SK-N-SH (cell line): ENCODE results near the gene LEKR1. TPM values are rescaled to one million over a fixed set of nuclear protein-coding genes. Genes with fewer than 3 reads are reported as not detected.

Experiments used
- CTCF ChIA-PET: fragments of 300-600, 350-600 bp; formaldehyde crosslinking; extraction: SDS; loops from one replicate; lab custom pipeline; 2021; lab: Yijun Ruan, JAX
- POLR2A ChIA-PET: fragments of 350-600 bp; sonication (Branson Sonifier 250); formaldehyde crosslinking; extraction: SDS; loops from one replicate; lab custom pipeline; 2020; ENCODE audit warnings: antibody characterized with exemption, inconsistent platforms; lab: Yijun Ruan, JAX
- DNase-seq: peaks from one replicate; pipeline ENCODE4 v3.0.0; 2012
- H2AFZ ChIP-seq: fragments of 200-600 bp; sonication (generic); 2 replicates; pipeline ENCODE4 v1.8.1; 2016; ENCODE audit warnings: antibody characterized with exemption, mild to moderate bottlenecking, low read depth
- H3F3A ChIP-seq: fragments of 200-600 bp; sonication (generic); replicated peaks from 2 replicates; pipeline ENCODE3; 2016; ENCODE audit warnings: antibody characterized with exemption, mild to moderate bottlenecking; ENCODE audit not compliant: insufficient read depth
- H3K27ac ChIP-seq, 2 experiments: fragments of 200-500 bp in 1 of 2; fragments of 200-600 bp in 1 of 2; sonication (Bioruptor generic) in 1 of 2; sonication (generic), shearing (Covaris generic) in 1 of 2; 2 replicates each; pipeline versions ENCODE4 v1.5.1 to v1.6.1; 2014 to 2016; ENCODE audit warnings: low read depth in 2 of 2, inconsistent platforms in 1 of 2, low read length in 1 of 2, mild to moderate bottlenecking in 1 of 2, mixed read lengths in 1 of 2
- H3K27me3 ChIP-seq: fragments of 200-600 bp; sonication (generic), shearing (Covaris generic); 2 replicates; pipeline ENCODE4 v1.6.1; 2016; ENCODE audit warnings: mixed run types; ENCODE audit not compliant: insufficient read depth
- H3K36me3 ChIP-seq, 2 experiments: fragments of 200-500 bp in 1 of 2; fragments of 200-600 bp in 1 of 2; sonication (Bioruptor generic) in 1 of 2; sonication (generic) in 1 of 2; replicated peaks in 1 of 2; 2 replicates each; pipeline versions ENCODE3 to v1.5.1; 2014 to 2016; ENCODE audit warnings: low read length in 1 of 2, mild to moderate bottlenecking in 1 of 2; ENCODE audit not compliant: insufficient read depth in 2 of 2, control insufficient read depth in 1 of 2
- H3K4me1 ChIP-seq, 2 experiments: fragments of 200-500 bp in 1 of 2; fragments of 200-600 bp in 1 of 2; sonication (Bioruptor generic) in 1 of 2; sonication (generic), shearing (Covaris generic) in 1 of 2; 2 replicates each; pipeline versions ENCODE4 v1.5.1 to v1.6.1; 2014 to 2016; ENCODE audit warnings: low read depth in 1 of 2, low read length in 1 of 2, mixed run types in 1 of 2; ENCODE audit not compliant: insufficient read depth in 2 of 2, control insufficient read depth in 1 of 2
- H3K4me2 ChIP-seq: fragments of 200-600 bp; sonication (generic), shearing (Covaris generic); 2 replicates; pipeline ENCODE4 v1.6.1; 2017; ENCODE audit warnings: mixed run types
- H3K4me3 ChIP-seq, 2 experiments: fragments of 200-500 bp in 1 of 2; fragments of 200-600 bp in 1 of 2; sonication (Bioruptor generic) in 1 of 2; sonication (generic), shearing (Covaris generic) in 1 of 2; 2 replicates each; pipeline versions ENCODE4 v1.5.1 to v1.8.1; 2014 to 2016; ENCODE audit warnings: low read depth in 2 of 2, inconsistent platforms in 1 of 2, low read length in 1 of 2, mild to moderate bottlenecking in 1 of 2, mixed read lengths in 1 of 2, moderate library complexity in 1 of 2
- H3K79me2 ChIP-seq: fragments of 200-600 bp; sonication (generic); 2 replicates; pipeline ENCODE4 v1.8.1; 2017; ENCODE audit warnings: mild to moderate bottlenecking; ENCODE audit not compliant: insufficient read depth
- H3K9ac ChIP-seq: fragments of 200-600 bp; sonication (generic); 2 replicates; pipeline ENCODE4 v1.6.1; 2017; ENCODE audit warnings: mixed run types
- H3K9me2 ChIP-seq: fragments of 200-600 bp; sonication (generic); 2 replicates; pipeline ENCODE4 v1.6.1; 2017; ENCODE audit warnings: mixed run types
- H3K9me3 ChIP-seq: fragments of 200-600 bp; sonication (generic); 2 replicates; pipeline ENCODE4 v1.6.1; 2017; ENCODE audit warnings: mixed run types, mild to moderate bottlenecking, moderate library complexity
- H4K20me1 ChIP-seq: fragments of 200-600 bp; sonication (generic); 2 replicates; pipeline ENCODE4 v1.6.1; 2017; ENCODE audit warnings: mild to moderate bottlenecking, mixed run types; ENCODE audit not compliant: insufficient read depth
- CTCF ChIP-seq: fragments of 200-600 bp; sonication (generic); IDR thresholded peaks from 2 replicates; pipeline ENCODE4 v1.6.1; 2017; ENCODE audit warnings: antibody characterized with exemption, mild to moderate bottlenecking, moderate library complexity
- FOSL2 ChIP-seq: IDR thresholded peaks from 2 replicates; pipeline ENCODE4 v1.4.0; 2012; ENCODE audit warnings: low read depth, mild to moderate bottlenecking, moderate library complexity, borderline replicate concordance
- FOXJ3 ChIP-seq: sonication (generic); formaldehyde crosslinking; IDR thresholded peaks from 2 replicates; pipeline ENCODE4 v1.5.1; 2020; ENCODE audit warnings: mild to moderate bottlenecking, missing genetic modification reagents
- FOXM1 ChIP-seq: IDR thresholded peaks from 2 replicates; pipeline ENCODE4 v1.4.0; 2012; ENCODE audit warnings: low read depth, mild to moderate bottlenecking
- GABPA ChIP-seq: IDR thresholded peaks from 2 replicates; pipeline ENCODE4 v1.4.0; 2012; ENCODE audit warnings: low read depth, mild to moderate bottlenecking
- GATA2 ChIP-seq: sonication (generic); formaldehyde crosslinking; IDR thresholded peaks from 2 replicates; pipeline ENCODE4 v1.5.0; 2020; ENCODE audit warnings: mild to moderate bottlenecking, missing genetic modification reagents
- MEF2A ChIP-seq: IDR thresholded peaks from 2 replicates; pipeline ENCODE4 v1.4.0; 2012; ENCODE audit warnings: low read depth, borderline replicate concordance
- NRF1 ChIP-seq: IDR thresholded peaks from 2 replicates; pipeline ENCODE4 v1.6.1; 2012; ENCODE audit warnings: low read depth, mild to moderate bottlenecking, low read length
- POLR2AphosphoS5 ChIP-seq: IDR thresholded peaks from 2 replicates; pipeline ENCODE4 v1.6.1; 2012; ENCODE audit warnings: low read depth, low read length
- RAD21 ChIP-seq: IDR thresholded peaks from 2 replicates; pipeline ENCODE4 v1.6.1; 2012; ENCODE audit warnings: mild to moderate bottlenecking, low read length
- RFX5 ChIP-seq: IDR thresholded peaks from 2 replicates; pipeline ENCODE4 v1.6.1; 2012; ENCODE audit warnings: mild to moderate bottlenecking, improper control_type of control experiment, low read length
- RXRA ChIP-seq: IDR thresholded peaks from 2 replicates; pipeline ENCODE4 v1.4.0; 2012; ENCODE audit warnings: low read depth, mild to moderate bottlenecking, borderline replicate concordance
- SIN3A ChIP-seq: IDR thresholded peaks from 2 replicates; pipeline ENCODE4 v1.6.1; 2012; ENCODE audit warnings: low read depth, mild to moderate bottlenecking, low read length, moderate library complexity, borderline replicate concordance
- USF1 ChIP-seq: IDR thresholded peaks from 2 replicates; pipeline ENCODE4 v1.4.0; 2012; ENCODE audit warnings: low read depth, borderline replicate concordance
- USF2 ChIP-seq: fragments of 150-350 bp; IDR thresholded peaks from 2 replicates; pipeline ENCODE4 v1.6.1; 2017; ENCODE audit warnings: antibody characterized with exemption, low read length, low read depth, borderline replicate concordance
- whole genome bisulfite sequencing: methylation state at CpG from one replicate; pipeline ENCODE4 v1.1.6; 2017; ENCODE audit warnings: low lambda C conversion rate; 5-methylcytosine and 5-hydroxymethylcytosine counted together
- polyA plus RNA-seq, 3 experiments: library from polyadenylated mRNA; depleted of rRNA; stranded (reverse); fragments of >200 nt; gene quantifications; 2 replicates each; pipeline ENCODE4 v1.2.3, GENCODE V29; 2012
- TF ChIP-seq, protein P1 (sequence below): IDR thresholded peaks from 2 replicates; pipeline ENCODE4 v1.6.1; 2012; ENCODE audit warnings: mild to moderate bottlenecking, low read depth, low read length, moderate library complexity

LEKR1 gene
- polyA plus RNA-seq, 1 of the 3 experiments (the other 2 are of a cell fraction), result 0.30 TPM

- ChIA-PET POLR2A (no interaction called here), CTCF (no interaction called here)
- Histone ChIP-seq H3K27ac (no peak overlapping the region), H3K27me3 (no peaks in the 10 kb centered on the region; the same call in 1 of the 2 replicates), H3K9me2 (no peaks in the 10 kb centered on the region), H3K79me2 (no peaks in the 10 kb centered on the region), H3F3A (no peaks in the 10 kb centered on the region), H3K9ac (no peak overlapping the region), H3K9me3 (no peaks in the 10 kb centered on the region), H3K4me3 (no peak overlapping the region), H3K4me2 (no peak overlapping the region), H3K36me3 (no peaks in the 10 kb centered on the region), H2AFZ (no peak overlapping the region), H4K20me1 (no peaks in the 10 kb centered on the region), H3K4me1 (no peaks in the 10 kb centered on the region)
- no peak for DNase-seq
- no peak for TF ChIP-seq FOXM1
Measured at GRCh38 chr3:157040456-157040855, 214.3 kb downstream of the LEKR1 start.

DNA sequence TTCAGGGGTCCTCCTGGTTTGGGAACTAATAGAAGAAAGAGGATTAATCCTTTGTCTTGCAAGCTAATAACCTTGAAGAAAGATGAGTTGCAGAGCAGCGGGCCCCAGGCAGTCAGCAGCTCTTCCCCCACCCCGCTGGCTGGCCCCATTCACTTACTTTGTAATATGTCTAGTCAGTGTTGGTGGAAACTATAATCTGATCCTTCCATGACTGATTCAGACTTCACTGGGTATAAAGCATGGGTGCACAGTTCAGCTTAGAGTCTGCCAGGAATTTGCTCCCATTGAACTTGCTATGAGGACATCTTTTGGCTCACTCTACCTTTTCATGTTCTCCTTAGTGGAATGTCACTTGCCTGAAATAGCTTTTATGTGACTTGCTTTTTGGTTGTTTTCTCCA, 216.1 kb downstream of the LEKR1 start:
- TF ChIP-seq USF2 (no peak), FOXJ3 (CRISPR knock-in tag) (no peak), RAD21 (no peak), USF1 (no peak), NRF1 (no peak), GABPA (no peak), GATA2 (no peak), FOSL2 (no peak), CTCF (no peak), POLR2AphosphoS5 (no peak), RXRA (no peak), FOXM1 (no peak), MEF2A (no peak), SIN3A (no peak), RFX5 (no peak)
- TF ChIP-seq, protein P1, sequence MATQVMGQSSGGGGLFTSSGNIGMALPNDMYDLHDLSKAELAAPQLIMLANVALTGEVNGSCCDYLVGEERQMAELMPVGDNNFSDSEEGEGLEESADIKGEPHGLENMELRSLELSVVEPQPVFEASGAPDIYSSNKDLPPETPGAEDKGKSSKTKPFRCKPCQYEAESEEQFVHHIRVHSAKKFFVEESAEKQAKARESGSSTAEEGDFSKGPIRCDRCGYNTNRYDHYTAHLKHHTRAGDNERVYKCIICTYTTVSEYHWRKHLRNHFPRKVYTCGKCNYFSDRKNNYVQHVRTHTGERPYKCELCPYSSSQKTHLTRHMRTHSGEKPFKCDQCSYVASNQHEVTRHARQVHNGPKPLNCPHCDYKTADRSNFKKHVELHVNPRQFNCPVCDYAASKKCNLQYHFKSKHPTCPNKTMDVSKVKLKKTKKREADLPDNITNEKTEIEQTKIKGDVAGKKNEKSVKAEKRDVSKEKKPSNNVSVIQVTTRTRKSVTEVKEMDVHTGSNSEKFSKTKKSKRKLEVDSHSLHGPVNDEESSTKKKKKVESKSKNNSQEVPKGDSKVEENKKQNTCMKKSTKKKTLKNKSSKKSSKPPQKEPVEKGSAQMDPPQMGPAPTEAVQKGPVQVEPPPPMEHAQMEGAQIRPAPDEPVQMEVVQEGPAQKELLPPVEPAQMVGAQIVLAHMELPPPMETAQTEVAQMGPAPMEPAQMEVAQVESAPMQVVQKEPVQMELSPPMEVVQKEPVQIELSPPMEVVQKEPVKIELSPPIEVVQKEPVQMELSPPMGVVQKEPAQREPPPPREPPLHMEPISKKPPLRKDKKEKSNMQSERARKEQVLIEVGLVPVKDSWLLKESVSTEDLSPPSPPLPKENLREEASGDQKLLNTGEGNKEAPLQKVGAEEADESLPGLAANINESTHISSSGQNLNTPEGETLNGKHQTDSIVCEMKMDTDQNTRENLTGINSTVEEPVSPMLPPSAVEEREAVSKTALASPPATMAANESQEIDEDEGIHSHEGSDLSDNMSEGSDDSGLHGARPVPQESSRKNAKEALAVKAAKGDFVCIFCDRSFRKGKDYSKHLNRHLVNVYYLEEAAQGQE, result no peak
- H3K27me3 ChIP-seq, result no peaks in the 10 kb centered on the region; the same call in 1 of the 2 replicates
- H4K20me1 ChIP-seq, result no peaks in the 10 kb centered on the region
- ChIA-PET CTCF (no interaction called here), POLR2A (no interaction called here)
- H3K4me2 ChIP-seq, result no peak overlapping the region
- H3K4me1 ChIP-seq, result no peaks in the 10 kb centered on the region
- no peak overlapping the region for H3K27ac ChIP-seq
- no peaks in the 10 kb centered on the region for H3K36me3 ChIP-seq
- no peak overlapping the region for H3K9ac ChIP-seq
- DNase-seq, result no peak
- H3F3A ChIP-seq, result no peaks in the 10 kb centered on the region
- no peaks in the 10 kb centered on the region for H3K79me2 ChIP-seq
- no peak overlapping the region for H3K4me3 ChIP-seq
- WGBS, result 64% methylated on average over 2 of the region's 2 CpGs
- no peaks in the 10 kb centered on the region for H3K9me3 ChIP-seq
- no peaks in the 10 kb centered on the region for H3K9me2 ChIP-seq
- no peak overlapping the region for H2AFZ ChIP-seq
